GM12878 (cell line): ENCODE results near the gene ADK. TPM values are rescaled to one million over a fixed set of nuclear protein-coding genes. Genes with fewer than 3 reads are reported as not detected.

Experiments
- ATAC-seq: fragments of 200-7000 bp; cut with Tn5 transposase; 3 replicates; pipeline ENCODE4 v1.9.1; 2020; ENCODE audit warnings: mild to moderate bottlenecking, moderate library complexity
- BruUV-seq: library from RNA; stranded (reverse); fragments of 400-500 nt; replicated peaks from 2 replicates; lab custom pipeline; 2021; lab: Mats Ljungman, UMichigan
- CTCF ChIA-PET: fragments of 300-600 bp; sonication (Branson Sonifier 250); formaldehyde crosslinking; extraction: SDS; loops from one replicate; lab custom pipeline; 2021; ENCODE audit warnings: inconsistent platforms; lab: Yijun Ruan, JAX
- POLR2A ChIA-PET: fragments of 350-600 bp; formaldehyde crosslinking; extraction: SDS; loops from one replicate; lab custom pipeline; 2021; ENCODE audit warnings: inconsistent platforms; lab: Charles Lee
- RAD21 ChIA-PET: fragments of 300-600 bp; sonication (Branson Sonifier 250); formaldehyde crosslinking; loops from one replicate; lab custom pipeline; 2023; ENCODE audit warnings: antibody characterized with exemption; ENCODE audit not compliant: unreplicated experiment; lab: Charles Lee
- SMC1A ChIA-PET: fragments of 300-600 bp; sonication (Branson Sonifier 250); formaldehyde crosslinking; loops from one replicate; lab custom pipeline; 2023; ENCODE audit not compliant: unreplicated experiment, uncharacterized antibody; lab: Charles Lee
- DNase-seq: peaks from one replicate; pipeline ENCODE4 v3.0.0-alpha.2; 2011; ENCODE audit warnings: low read depth, low spot score
- FAIRE-seq: peaks from 3 replicates; lab custom pipeline; 2011; peaks lifted over from hg19 to GRCh38; lab: Jason Lieb, UNC
- H2AFZ ChIP-seq: 2 replicates; pipeline ENCODE4 v1.6.0; 2011; ENCODE audit warnings: low read depth, low read length, control low read depth; ENCODE audit not compliant: control insufficient read depth
- H3K27ac ChIP-seq: 2 replicates; pipeline ENCODE4 v1.5.1; 2011; ENCODE audit warnings: control low read depth; ENCODE audit not compliant: control insufficient read depth, insufficient read depth
- H3K27me3 ChIP-seq, 2 experiments: replicated peaks in 1 of 2; 2 replicates each; pipeline versions ENCODE4 v1.6.0 to v1.6.1; 2011; ENCODE audit warnings: low read length in 1 of 2; ENCODE audit not compliant: control insufficient read depth in 2 of 2, insufficient read depth in 2 of 2
- H3K36me3 ChIP-seq, 2 experiments: 2 replicates each; pipeline ENCODE4 v1.5.1; 2011; ENCODE audit warnings: low read length in 1 of 2; ENCODE audit not compliant: control insufficient read depth in 2 of 2, insufficient read depth in 2 of 2
- H3K4me1 ChIP-seq: 2 replicates; pipeline ENCODE4 v1.6.1; 2011; ENCODE audit warnings: mild to moderate bottlenecking, low read length, moderate library complexity, mixed read lengths; ENCODE audit not compliant: control insufficient read depth, insufficient read depth
- H3K4me2 ChIP-seq: 2 replicates; pipeline ENCODE4 v1.6.0; 2011; ENCODE audit warnings: control low read depth; ENCODE audit not compliant: control insufficient read depth, insufficient read depth
- H3K4me3 ChIP-seq: fragments of 200-600 bp; sonication (generic); 2 replicates; pipeline ENCODE4 v1.5.1; 2016
- H3K79me2 ChIP-seq: 2 replicates; pipeline ENCODE4 v1.6.0; 2011; ENCODE audit warnings: low read length; ENCODE audit not compliant: control insufficient read depth, insufficient read depth
- H3K9ac ChIP-seq: 2 replicates; pipeline ENCODE4 v1.8.0; 2011; ENCODE audit warnings: low read length, control low read depth, mixed read lengths; ENCODE audit not compliant: control insufficient read depth, insufficient read depth
- H3K9me3 ChIP-seq: replicated peaks from 3 replicates; pipeline ENCODE4 v1.5.1; 2011; ENCODE audit warnings: mild to moderate bottlenecking, low read length; ENCODE audit not compliant: control insufficient read depth, insufficient read depth
- H4K20me1 ChIP-seq: 2 replicates; pipeline ENCODE4 v1.6.0; 2011; ENCODE audit not compliant: control insufficient read depth, insufficient read depth
- ATF2 ChIP-seq: IDR thresholded peaks from 2 replicates; pipeline ENCODE4 v1.6.1; 2012; ENCODE audit warnings: low read length, inconsistent platforms
- ATF7 ChIP-seq: fragments of 450-650 bp; IDR thresholded peaks from 2 replicates; pipeline ENCODE4 v1.6.1; 2016; ENCODE audit warnings: low read depth, mild to moderate bottlenecking
- CHD2 ChIP-seq: IDR thresholded peaks from 2 replicates; pipeline ENCODE4 v1.6.1; 2011; ENCODE audit warnings: low read depth, low read length, improper control_type of control experiment, borderline replicate concordance
- CREM ChIP-seq: IDR thresholded peaks from 2 replicates; pipeline ENCODE4 v1.6.1; 2014; ENCODE audit warnings: antibody characterized with exemption, low read depth
- FOXK2 ChIP-seq: fragments of 450-650 bp; IDR thresholded peaks from 2 replicates; pipeline ENCODE4 v1.6.1; 2017; ENCODE audit warnings: mild to moderate bottlenecking, moderate library complexity
- HCFC1 ChIP-seq: fragments of 150-350 bp; IDR thresholded peaks from 2 replicates; pipeline ENCODE4 v1.6.1; 2014; ENCODE audit warnings: low read length
- MTA3 ChIP-seq: IDR thresholded peaks from 2 replicates; pipeline ENCODE4 v1.6.1; 2012; ENCODE audit warnings: low read length, inconsistent platforms, borderline replicate concordance
- SIX5 ChIP-seq: IDR thresholded peaks from 2 replicates; pipeline ENCODE4 v1.6.1; 2011; ENCODE audit warnings: mild to moderate bottlenecking, low read depth, low read length, moderate library complexity; ENCODE audit not compliant: severe bottlenecking
- SKIL ChIP-seq: fragments of 450-650 bp; IDR thresholded peaks from 2 replicates; pipeline ENCODE4 v1.6.1; 2017; ENCODE audit warnings: mild to moderate bottlenecking, low read depth, inconsistent platforms; ENCODE audit not compliant: poor library complexity, severe bottlenecking
- SPI1 ChIP-seq: IDR thresholded peaks from 2 replicates; pipeline ENCODE4 v1.6.1; 2011; ENCODE audit warnings: low read depth, mild to moderate bottlenecking, low read length, moderate library complexity, borderline replicate concordance; ENCODE audit not compliant: insufficient read depth
- STAT1 ChIP-seq: fragments of 450-650 bp; conservative IDR thresholded peaks from 2 replicates; pipeline ENCODE4 v1.6.1; 2014; ENCODE audit warnings: antibody characterized with exemption, mild to moderate bottlenecking
- in situ Hi-C: fragments of 300-500 bp; cut with MboI; formaldehyde crosslinking; loops from 9 replicates; pipeline ENCODE4 v1.14.3; 2018; ENCODE audit warnings: mixed read lengths
- intact Hi-C: fragments of 100-400 bp; cut with micrococcal nuclease; formaldehyde crosslinking; loops from one replicate; pipeline ENCODE4 v1.14.2; 2022; ENCODE audit not compliant: unreplicated experiment
- polyA plus RNA-seq, 11 experiments: library from polyadenylated mRNA; depleted of rRNA in 4 of 11; unstranded in 6 of 11; stranded (reverse) in 5 of 11; fragments of >200 nt; fragmentation: Nextera tagmentation in 4 of 11; fragmentation: Illumina TruSeq in 1 of 11; extraction: Ambion mirVana in 4 of 11; extraction: Trizol in 1 of 11; gene quantifications; 1 replicate in 1 of 11; 2 replicates in 10 of 11; pipeline versions ENCODE4 v1.2.1 to v1.2.3, GENCODE V29; 2011 to 2016; ENCODE audit warnings: inconsistent platforms in 2 of 11, missing spikeins in 2 of 11, low read depth in 1 of 11
- total RNA-seq, 4 experiments: library from RNA; depleted of rRNA in 3 of 4; stranded (reverse); fragments of >200 nt in 3 of 4; fragmentation: Illumina TruSeq in 1 of 4; extraction: Trizol in 1 of 4; gene quantifications; 2 replicates each; pipeline versions ENCODE4 v1.2.1 to v1.2.3, GENCODE V29; 2013 to 2021
- TF ChIP-seq, protein P1 (sequence below): IDR thresholded peaks from 2 replicates; pipeline ENCODE4 v1.6.1; 2012; ENCODE audit warnings: low read depth, low read length, improper control_type of control experiment

The ADK gene
- total and polyA plus RNA-seq, 10 of the 15 experiments (the other 5 are each of a cell fraction or from before 2014, with no cell fraction given): 42.0 to 151 (median 81.6) TPM

- Histone ChIP-seq H4K20me1 (no peaks in the 10 kb centered on the region), H3K36me3 (no peaks in the 10 kb centered on the region), H3K4me2 (no peak overlapping the region), H3K27me3 (no peaks in the 10 kb centered on the region), H3K27ac (no peak overlapping the region), H3K79me2 (no peaks in the 10 kb centered on the region), H3K9ac (no peak overlapping the region), H3K4me3 (no peak overlapping the region), H3K9me3 (no peaks in the 10 kb centered on the region), H2AFZ (no peak overlapping the region), H3K4me1 (no peaks in the 10 kb centered on the region)
- POLR2A ChIA-PET: interaction anchor here (0.6 kb wide), 1 partner anchor 25 kb away, joined by 6 read pairs; no protein-coding TSS in a partner anchor
- BruUV-seq: no TSS peak
- TF ChIP-seq, protein P1, sequence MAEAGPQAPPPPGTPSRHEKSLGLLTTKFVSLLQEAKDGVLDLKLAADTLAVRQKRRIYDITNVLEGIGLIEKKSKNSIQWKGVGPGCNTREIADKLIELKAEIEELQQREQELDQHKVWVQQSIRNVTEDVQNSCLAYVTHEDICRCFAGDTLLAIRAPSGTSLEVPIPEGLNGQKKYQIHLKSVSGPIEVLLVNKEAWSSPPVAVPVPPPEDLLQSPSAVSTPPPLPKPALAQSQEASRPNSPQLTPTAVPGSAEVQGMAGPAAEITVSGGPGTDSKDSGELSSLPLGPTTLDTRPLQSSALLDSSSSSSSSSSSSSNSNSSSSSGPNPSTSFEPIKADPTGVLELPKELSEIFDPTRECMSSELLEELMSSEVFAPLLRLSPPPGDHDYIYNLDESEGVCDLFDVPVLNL: no peak
- TF ChIP-seq SIX5: no peak
- TF ChIP-seq CREM: no peak
- no peak for TF ChIP-seq FOXK2
- no peak for TF ChIP-seq ATF7
- TF ChIP-seq HCFC1: no peak
- TF ChIP-seq SKIL: no peak
- no peak for TF ChIP-seq SPI1
- TF ChIP-seq CHD2: no peak
- TF ChIP-seq ATF2: no peak
- TF ChIP-seq MTA3: no peak
- TF ChIP-seq STAT1: no peak
- RAD21 ChIA-PET: no interaction called here
- DNase-seq (no peak), FAIRE-seq (no peak), ATAC-seq (no peak)
- CTCF ChIA-PET: interaction anchor here (0.6 to 1.4 kb wide), 3 partner anchors 16 to 100 kb away, joined by 3 to 4 read pairs (median 3); no protein-coding TSS in a partner anchor
- in situ Hi-C loops: no loop called here
- SMC1A ChIA-PET: no interaction called here
- intact Hi-C loops: no loop called here
Measured at GRCh38 chr10:74437822-74438221, 286.8 kb downstream of the ADK start.
